Endothelial cell of umbilical vein (primary cell): ENCODE measurements around the gene KDM5B. TPM values are rescaled to one million over a fixed set of nuclear protein-coding genes. Genes with fewer than 3 reads are reported as not detected.

Experiments
- BruUV-seq: library from RNA; stranded (reverse); fragments of 400-500 nt; replicated peaks from 2 replicates; lab custom pipeline; 2021; lab: Mats Ljungman, UMichigan
- CTCF ChIA-PET: fragments of 300-600, 350-600 bp; sonication (Branson Sonifier 250); formaldehyde crosslinking; loops from one replicate; lab custom pipeline; 2021; ENCODE audit warnings: antibody characterized with exemption, inconsistent platforms; lab: Charles Lee
- POLR2A ChIA-PET: fragments of 300-600, 350-600 bp; sonication (Branson Sonifier 250); formaldehyde crosslinking; loops from one replicate; lab custom pipeline; 2021; ENCODE audit warnings: antibody characterized with exemption, inconsistent platforms; lab: Charles Lee
- DNase-seq: peaks from one replicate; pipeline ENCODE4 v3.0.0-alpha.2; 2011; ENCODE audit warnings: low read depth, low spot score
- FAIRE-seq: peaks from 2 replicates; lab custom pipeline; 2011; peaks lifted over from hg19 to GRCh38; lab: Jason Lieb, UNC
- H2AFZ ChIP-seq: 2 replicates; pipeline ENCODE4 v1.6.0; 2012; ENCODE audit warnings: low read depth, low read length, control low read depth, inconsistent platforms
- H3K27ac ChIP-seq: 2 replicates; pipeline ENCODE4 v1.5.1; 2011; ENCODE audit warnings: low read depth, mild to moderate bottlenecking, control low read depth, low read length, moderate library complexity; ENCODE audit not compliant: insufficient read depth
- H3K27me3 ChIP-seq, 2 experiments: 2 replicates each; pipeline versions ENCODE4 v1.6.0 to v1.6.1; 2011; ENCODE audit warnings: low read length in 2 of 2, mixed read lengths in 1 of 2; ENCODE audit not compliant: control insufficient read depth in 2 of 2, insufficient read depth in 2 of 2
- H3K36me3 ChIP-seq, 2 experiments: 2 replicates in 1 of 2; 3 replicates in 1 of 2; pipeline ENCODE4 v1.5.1; 2011; ENCODE audit warnings: low read length in 2 of 2, mild to moderate bottlenecking in 1 of 2, moderate library complexity in 1 of 2; ENCODE audit not compliant: control insufficient read depth in 2 of 2, insufficient read depth in 2 of 2; ENCODE audit errors: extremely low read depth in 1 of 2
- H3K4me1 ChIP-seq: 3 replicates; pipeline ENCODE4 v1.5.1; 2011; ENCODE audit warnings: mild to moderate bottlenecking, low read length; ENCODE audit not compliant: control insufficient read depth, insufficient read depth; ENCODE audit errors: extremely low read depth
- H3K4me2 ChIP-seq: 2 replicates; pipeline ENCODE4 v1.6.1; 2011; ENCODE audit warnings: low read length, control low read depth, mixed read lengths; ENCODE audit not compliant: insufficient read depth
- H3K4me3 ChIP-seq, 3 experiments: fragments of 200-600 bp in 1 of 3; sonication (generic), shearing (Covaris generic) in 1 of 3; replicated peaks in 1 of 3; 2 replicates each; pipeline ENCODE4 v1.5.1; 2011 to 2016; ENCODE audit warnings: control low read depth in 3 of 3, low read length in 3 of 3, mild to moderate bottlenecking in 2 of 3, inconsistent platforms in 1 of 3, low read depth in 1 of 3, moderate library complexity in 1 of 3; ENCODE audit not compliant: insufficient read depth in 1 of 3
- H3K79me2 ChIP-seq: 2 replicates; pipeline ENCODE4 v1.6.0; 2012; ENCODE audit warnings: low read length, inconsistent platforms; ENCODE audit not compliant: control insufficient read depth, insufficient read depth
- H3K9ac ChIP-seq: replicated peaks from 2 replicates; pipeline ENCODE3; 2011; ENCODE audit warnings: low read length, control low read depth; ENCODE audit not compliant: insufficient read depth; ENCODE audit errors: extremely low read depth
- H3K9me1 ChIP-seq: replicated peaks from 3 replicates; pipeline ENCODE4 v1.6.0; 2011; ENCODE audit warnings: mild to moderate bottlenecking, low read length; ENCODE audit not compliant: control insufficient read depth, insufficient read depth; ENCODE audit errors: extremely low read depth
- H3K9me3 ChIP-seq: replicated peaks from 2 replicates; pipeline ENCODE4 v1.5.1; 2012; ENCODE audit warnings: low read length, inconsistent platforms; ENCODE audit not compliant: control insufficient read depth, insufficient read depth
- H4K20me1 ChIP-seq: replicated peaks from 2 replicates; pipeline ENCODE3; 2011; ENCODE audit warnings: mild to moderate bottlenecking, low read length; ENCODE audit not compliant: control insufficient read depth, insufficient read depth; ENCODE audit errors: extremely low read depth
- EZH2 ChIP-seq: IDR thresholded peaks from 2 replicates; pipeline ENCODE4 v1.6.1; 2012; ENCODE audit warnings: borderline replicate concordance, low read depth, mild to moderate bottlenecking, moderate library complexity, low read length, inconsistent platforms; ENCODE audit not compliant: severe bottlenecking
- FOS ChIP-seq: IDR thresholded peaks from 2 replicates; pipeline ENCODE4 v1.6.1; 2011; ENCODE audit warnings: mild to moderate bottlenecking, low read length, moderate library complexity, borderline replicate concordance; ENCODE audit not compliant: insufficient read depth
- GATA2 ChIP-seq: IDR thresholded peaks from 2 replicates; pipeline ENCODE4 v1.7.0; 2011; ENCODE audit warnings: low read depth, mild to moderate bottlenecking, moderate library complexity, mixed read lengths, low read length; ENCODE audit not compliant: insufficient read length, insufficient read depth
- JUN ChIP-seq: IDR thresholded peaks from 2 replicates; pipeline ENCODE4 v1.6.1; 2011; ENCODE audit warnings: borderline replicate concordance, low read depth; ENCODE audit not compliant: insufficient read length, insufficient read depth
- MYC ChIP-seq: IDR thresholded peaks from one replicate; pipeline ENCODE4 v1.6.1; 2011; ENCODE audit warnings: mild to moderate bottlenecking, low read depth, low read length
- POLR2A ChIP-seq: IDR thresholded peaks from 2 replicates; pipeline ENCODE4 v1.6.1; 2012; ENCODE audit warnings: low read depth, mild to moderate bottlenecking, control low read depth, low read length
- POLR2AphosphoS5 ChIP-seq: IDR thresholded peaks from 2 replicates; pipeline ENCODE4 v1.6.1; 2012; ENCODE audit warnings: low read depth, mild to moderate bottlenecking, control low read depth, low read length, moderate library complexity; ENCODE audit not compliant: insufficient read depth
- dilution Hi-C: fragments of 300-500 bp; cut with MboI; formaldehyde crosslinking; loops from one replicate; pipeline ENCODE4 v1.15.0; 2019; ENCODE audit warnings: low sequenced_read_pairs; ENCODE audit not compliant: extremely low pct_ligation_motif_present
- intact Hi-C: fragments of 100-400 bp; cut with micrococcal nuclease; formaldehyde crosslinking; loops from one replicate; pipeline ENCODE4 v1.10.0; 2022
- polyA plus RNA-seq, 4 experiments: library from polyadenylated mRNA; depleted of rRNA in 3 of 4; stranded (reverse) in 3 of 4; unstranded in 1 of 4; fragments of >200 nt; gene quantifications; 2 replicates each; pipeline versions ENCODE4 v1.2.1 to v1.2.3, GENCODE V29; 2011 to 2012; ENCODE audit warnings: missing spikeins in 1 of 4
- total RNA-seq: library from RNA; stranded (reverse); gene quantifications from 2 replicates; pipeline ENCODE4 v1.2.3, GENCODE V29; 2021
- TF ChIP-seq, protein P1 (sequence below): IDR thresholded peaks from 2 replicates; pipeline ENCODE4 v1.6.1; 2011; ENCODE audit not compliant: insufficient read depth, insufficient read length
- TF ChIP-seq, protein P2 (sequence below), 2 donors: IDR thresholded peaks; 1 replicate in 1 of 2; 2 replicates in 1 of 2; pipeline ENCODE4 v1.5.1; 2011; ENCODE audit warnings: low read length in 2 of 2, mild to moderate bottlenecking in 2 of 2, moderate library complexity in 2 of 2, control low read depth in 1 of 2, inconsistent platforms in 1 of 2, low read depth in 1 of 2; ENCODE audit not compliant: insufficient read depth in 1 of 2; ENCODE audit errors: extremely low read depth in 1 of 2

Gene KDM5B
- total and polyA plus RNA-seq, 2 donors (not counting 3 experiments of a cell fraction or from before 2014, with no cell fraction given) = 25.2 to 65.5 TPM

DNA sequence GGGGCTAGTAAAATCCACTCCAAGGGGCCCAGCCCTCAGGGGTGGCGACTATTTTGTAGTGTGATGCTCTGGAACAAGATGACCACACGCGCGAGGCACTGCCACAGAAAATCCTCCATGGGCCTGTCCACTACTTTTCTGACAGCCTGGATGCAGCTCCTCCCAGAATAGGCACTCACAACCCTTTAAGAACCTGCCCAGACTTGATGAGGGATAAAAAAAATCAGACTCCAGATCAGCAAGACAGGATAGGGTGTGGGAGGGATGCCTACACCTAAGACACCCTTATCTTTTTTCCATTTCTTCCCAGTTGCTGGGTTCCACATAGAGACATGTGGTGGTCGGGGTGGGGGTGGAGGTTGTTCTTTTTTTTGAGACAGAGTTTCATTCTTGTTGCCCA is 36.0 kb upstream of the KDM5B start:
- TF ChIP-seq GATA2 (no peak), EZH2 (no peak), POLR2A (no peak), FOS (no peak), POLR2AphosphoS5 (no peak), MYC (no peak), JUN (no peak)
- TF ChIP-seq, protein P1, sequence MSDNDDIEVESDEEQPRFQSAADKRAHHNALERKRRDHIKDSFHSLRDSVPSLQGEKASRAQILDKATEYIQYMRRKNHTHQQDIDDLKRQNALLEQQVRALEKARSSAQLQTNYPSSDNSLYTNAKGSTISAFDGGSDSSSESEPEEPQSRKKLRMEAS = no peak
- TF ChIP-seq, protein P2, sequence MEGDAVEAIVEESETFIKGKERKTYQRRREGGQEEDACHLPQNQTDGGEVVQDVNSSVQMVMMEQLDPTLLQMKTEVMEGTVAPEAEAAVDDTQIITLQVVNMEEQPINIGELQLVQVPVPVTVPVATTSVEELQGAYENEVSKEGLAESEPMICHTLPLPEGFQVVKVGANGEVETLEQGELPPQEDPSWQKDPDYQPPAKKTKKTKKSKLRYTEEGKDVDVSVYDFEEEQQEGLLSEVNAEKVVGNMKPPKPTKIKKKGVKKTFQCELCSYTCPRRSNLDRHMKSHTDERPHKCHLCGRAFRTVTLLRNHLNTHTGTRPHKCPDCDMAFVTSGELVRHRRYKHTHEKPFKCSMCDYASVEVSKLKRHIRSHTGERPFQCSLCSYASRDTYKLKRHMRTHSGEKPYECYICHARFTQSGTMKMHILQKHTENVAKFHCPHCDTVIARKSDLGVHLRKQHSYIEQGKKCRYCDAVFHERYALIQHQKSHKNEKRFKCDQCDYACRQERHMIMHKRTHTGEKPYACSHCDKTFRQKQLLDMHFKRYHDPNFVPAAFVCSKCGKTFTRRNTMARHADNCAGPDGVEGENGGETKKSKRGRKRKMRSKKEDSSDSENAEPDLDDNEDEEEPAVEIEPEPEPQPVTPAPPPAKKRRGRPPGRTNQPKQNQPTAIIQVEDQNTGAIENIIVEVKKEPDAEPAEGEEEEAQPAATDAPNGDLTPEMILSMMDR (IDR thresholded peaks at IDR 0.05; ENCODE audit: extremely low read depth in 1 of 2, insufficient read depth in 1 of 2, low read depth in 1 of 2, low read length in 2 of 2) = no peak
- ChIA-PET POLR2A (no interaction called here), CTCF (interaction anchor here (1.4 kb wide), 1 partner anchor 10 kb away, joined by 4 read pairs; no protein-coding TSS in a partner anchor)
- Histone ChIP-seq H3K27me3 (peaks cover 0 to 4% of the 10 kb centered on the region in 2 experiments), H3K36me3 (no peaks in the 10 kb centered on the region), H3K9ac (no peak overlapping the region), H2AFZ (no peak overlapping the region), H3K4me1 (no peaks in the 10 kb centered on the region), H3K9me3 (no peaks in the 10 kb centered on the region), H3K79me2 (no peaks in the 10 kb centered on the region), H3K4me3 (no peak overlapping the region), H3K9me1 (no peaks in the 10 kb centered on the region), H4K20me1 (no peaks in the 10 kb centered on the region), H3K4me2 (no peak overlapping the region), H3K27ac (no peak overlapping the region)
- intact Hi-C loops = no loop called here
- no TSS peak for BruUV-seq
- FAIRE-seq (no peak), DNase-seq (no peak)
- dilution Hi-C loops = no loop called here
